IPS-20b (cell line): ENCODE measurements around the gene COX14.

Experiments used
- H3K27ac ChIP-seq: one replicate; pipeline ENCODE4 v1.5.1; 2013; ENCODE audit warnings: low read length
- H3K27me3 ChIP-seq: 2 replicates; pipeline ENCODE4 v1.6.1; 2013; ENCODE audit warnings: mild to moderate bottlenecking, low read length, inconsistent platforms; ENCODE audit not compliant: insufficient read depth
- H3K36me3 ChIP-seq: 2 replicates; pipeline ENCODE4 v1.6.1; 2013; ENCODE audit warnings: low read depth, mild to moderate bottlenecking, inconsistent platforms, low read length, moderate library complexity; ENCODE audit not compliant: insufficient read depth
- H3K4me1 ChIP-seq: 2 replicates; pipeline ENCODE4 v1.6.1; 2013; ENCODE audit warnings: mild to moderate bottlenecking, control low read depth, inconsistent platforms, low read length, moderate library complexity; ENCODE audit not compliant: insufficient read depth
- H3K4me3 ChIP-seq: 2 replicates; pipeline ENCODE4 v1.5.1; 2013; ENCODE audit warnings: mild to moderate bottlenecking, low read length, inconsistent platforms
- H3K9ac ChIP-seq: 2 replicates; pipeline ENCODE4 v1.6.1; 2013; ENCODE audit warnings: low read depth, mild to moderate bottlenecking, inconsistent platforms, low read length, moderate library complexity
- H3K9me3 ChIP-seq: 2 replicates; pipeline ENCODE4 v1.6.1; 2013; ENCODE audit warnings: mild to moderate bottlenecking, low read depth, low read length, inconsistent platforms; ENCODE audit not compliant: insufficient read depth

COX14 gene

GRCh38 chr12:50111693-50112455 is at the start of gene COX14:
Gene COX14, plus strand, starts transcription at chr12:50112236. Its CDS starts 7,808 bp downstream, at chr12:50120044.
- no peaks in the 10 kb centered on the region for H3K36me3 ChIP-seq
- no peaks in the 10 kb centered on the region for H3K27me3 ChIP-seq
- no peaks in the 10 kb centered on the region for H3K9me3 ChIP-seq
- H3K9ac ChIP-seq = peak within 1 kb of the TSS; percentile 90
- H3K4me3 ChIP-seq = peak within 1 kb of the TSS; percentile 100
- H3K27ac ChIP-seq = no peak within 1 kb of the TSS
- H3K4me1 ChIP-seq = peaks cover 11% of the 10 kb centered on the region; the same call in 1 of the 2 replicates

DNA sequence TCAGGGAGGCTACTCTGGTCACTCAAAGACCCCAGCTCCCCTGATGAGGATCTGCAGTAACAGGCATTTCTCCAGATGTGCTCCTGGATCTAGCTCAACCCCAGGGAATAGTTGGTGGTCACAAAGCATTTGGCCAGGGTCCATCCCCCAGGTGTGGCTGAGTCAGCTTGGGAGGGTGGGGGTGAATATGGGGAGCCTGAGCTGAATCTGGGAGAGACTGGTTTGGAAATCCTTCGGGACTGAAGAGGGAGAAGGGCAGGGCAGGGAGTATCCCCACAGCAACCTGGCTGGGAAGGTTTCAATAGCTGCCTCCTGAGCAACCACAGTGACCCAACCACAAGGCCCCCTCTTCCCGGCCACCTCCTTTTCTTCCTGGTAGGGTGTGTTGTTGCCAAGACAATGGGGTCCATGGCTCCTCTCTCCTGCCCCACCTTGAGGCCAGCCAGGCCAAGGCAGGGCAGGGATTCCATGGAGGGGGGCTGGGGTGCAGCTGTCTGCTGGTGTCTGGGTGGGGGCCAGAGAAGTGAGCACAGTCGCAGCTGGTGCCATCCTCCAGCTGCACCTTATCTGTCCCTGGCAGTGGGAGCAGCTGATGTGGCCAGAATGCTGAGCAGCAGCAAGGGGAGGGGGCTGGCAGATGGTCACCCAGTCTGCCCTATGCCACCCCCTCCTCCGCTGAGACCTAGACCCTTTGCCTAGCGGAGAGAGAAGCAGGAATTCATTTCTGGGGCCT is 49.1 kb upstream of the COX14 start:
- Histone ChIP-seq H3K36me3 (no peaks in the 10 kb centered on the region), H3K9me3 (no peaks in the 10 kb centered on the region), H3K4me3 (no peak overlapping the region), H3K27ac (no peak overlapping the region), H3K27me3 (peaks cover 51% of the 10 kb centered on the region), H3K4me1 (no peaks in the 10 kb centered on the region), H3K9ac (no peak overlapping the region)

DNA sequence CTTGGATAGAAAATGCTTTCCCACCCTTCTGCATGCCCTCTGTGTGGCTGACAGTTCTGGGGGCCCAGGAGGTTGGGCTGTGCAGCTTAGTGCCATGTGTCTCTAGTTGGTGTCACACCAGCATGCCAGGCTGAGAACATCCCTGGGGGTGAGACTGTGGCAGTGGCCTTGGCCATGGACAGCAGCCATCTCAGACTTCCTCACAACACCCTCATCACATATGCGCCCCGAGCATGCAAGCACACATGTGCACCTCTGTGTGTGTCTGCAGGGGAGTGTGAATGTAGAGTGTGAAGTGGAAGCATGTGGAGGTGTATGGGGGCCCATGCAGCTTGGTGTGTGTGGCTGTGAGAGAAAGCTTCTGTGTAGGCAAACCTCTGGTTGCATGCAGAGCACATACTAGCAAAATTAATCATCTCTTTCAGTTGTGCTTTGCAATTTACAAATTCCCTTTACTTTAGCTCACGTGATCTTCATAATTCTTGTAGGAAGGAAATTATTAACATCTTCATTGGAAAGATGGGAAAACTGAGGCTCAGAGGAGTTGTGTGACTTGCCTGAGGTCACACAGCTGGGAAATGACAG is 46.2 kb upstream of the COX14 start:
- Histone ChIP-seq H3K27ac (no peak overlapping the region), H3K36me3 (no peaks in the 10 kb centered on the region), H3K27me3 (peaks cover 22% of the 10 kb centered on the region; the same call in 1 of the 2 replicates), H3K9me3 (no peaks in the 10 kb centered on the region), H3K9ac (0 out of 2 replicates have a peak overlapping the region, but pooled peaks have one; percentile 9), H3K4me1 (no peaks in the 10 kb centered on the region), H3K4me3 (no peak overlapping the region)

DNA sequence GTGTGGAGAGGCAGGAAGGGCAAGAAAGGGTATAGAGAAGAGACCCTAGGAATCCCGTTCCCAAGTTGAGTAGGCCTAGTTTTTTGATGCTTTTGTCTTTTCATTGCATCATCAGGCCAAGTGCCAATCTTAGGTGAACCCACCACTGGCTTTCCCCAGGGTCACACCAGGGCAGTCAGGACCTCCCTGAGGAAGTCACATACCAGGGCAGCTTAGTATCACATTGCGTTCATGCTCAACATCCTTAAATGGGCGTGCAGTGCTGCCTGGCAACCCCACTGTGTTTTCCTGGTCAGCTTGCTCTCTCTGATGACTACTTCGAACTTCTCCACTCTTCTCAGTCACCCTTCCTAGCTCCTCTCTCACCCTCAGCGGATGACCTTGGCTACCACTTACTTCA is 45.6 kb upstream of the COX14 start:
- H3K27ac ChIP-seq = no peak overlapping the region
- no peaks in the 10 kb centered on the region for H3K4me1 ChIP-seq
- H3K9me3 ChIP-seq = no peaks in the 10 kb centered on the region
- no peak overlapping the region for H3K4me3 ChIP-seq
- H3K9ac ChIP-seq = 0 out of 2 replicates have a peak overlapping the region, but pooled peaks have one; percentile 9
- H3K36me3 ChIP-seq = no peaks in the 10 kb centered on the region
- H3K27me3 ChIP-seq = peaks cover 16% of the 10 kb centered on the region; the same call in 1 of the 2 replicates

DNA sequence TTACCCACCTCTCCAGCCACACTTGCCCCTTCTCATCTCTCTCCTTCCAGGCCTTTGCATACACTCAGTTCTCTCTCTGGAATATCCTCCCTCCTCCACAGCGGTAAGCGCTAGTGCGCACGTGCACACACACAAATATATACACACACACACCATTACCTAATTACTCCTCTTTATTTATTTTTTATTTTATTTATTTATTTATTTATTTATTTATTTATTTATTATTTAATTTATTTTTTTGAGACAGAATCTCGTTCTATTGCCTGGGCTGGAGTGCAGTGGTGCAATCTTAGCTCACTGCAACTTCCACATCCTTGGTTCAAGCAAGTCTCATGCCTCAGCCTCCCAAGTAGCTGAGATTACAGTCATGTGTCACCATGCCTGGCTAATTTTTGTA is 43.0 kb upstream of the COX14 start:
- Histone ChIP-seq H3K9me3 (no peaks in the 10 kb centered on the region), H3K27ac (no peak overlapping the region), H3K27me3 (peaks cover 3% of the 10 kb centered on the region; the same call in 1 of the 2 replicates), H3K9ac (no peak overlapping the region), H3K4me1 (no peaks in the 10 kb centered on the region), H3K36me3 (no peaks in the 10 kb centered on the region), H3K4me3 (no peak overlapping the region)

DNA sequence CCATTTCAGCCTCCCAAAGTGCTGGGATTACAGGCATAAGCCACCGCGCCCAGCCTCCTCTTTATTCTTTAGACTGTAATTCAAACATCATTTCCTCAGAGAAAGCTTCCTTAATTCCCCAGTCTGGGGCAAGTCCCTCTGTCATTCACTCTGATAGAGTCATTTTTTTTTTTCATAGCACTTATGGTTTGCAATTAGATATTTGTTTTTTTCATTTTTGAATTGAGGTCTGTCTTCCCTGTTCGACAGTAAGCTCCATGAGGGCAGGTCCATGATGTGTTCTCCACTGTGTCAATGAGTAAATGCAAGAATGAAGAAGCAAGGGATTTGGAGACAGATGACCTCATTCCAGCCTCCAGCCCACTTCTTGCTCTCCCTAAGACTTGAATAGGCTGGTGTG is 42.5 kb upstream of the COX14 start:
- Histone ChIP-seq H3K36me3 (no peaks in the 10 kb centered on the region), H3K27ac (no peak overlapping the region)

DNA sequence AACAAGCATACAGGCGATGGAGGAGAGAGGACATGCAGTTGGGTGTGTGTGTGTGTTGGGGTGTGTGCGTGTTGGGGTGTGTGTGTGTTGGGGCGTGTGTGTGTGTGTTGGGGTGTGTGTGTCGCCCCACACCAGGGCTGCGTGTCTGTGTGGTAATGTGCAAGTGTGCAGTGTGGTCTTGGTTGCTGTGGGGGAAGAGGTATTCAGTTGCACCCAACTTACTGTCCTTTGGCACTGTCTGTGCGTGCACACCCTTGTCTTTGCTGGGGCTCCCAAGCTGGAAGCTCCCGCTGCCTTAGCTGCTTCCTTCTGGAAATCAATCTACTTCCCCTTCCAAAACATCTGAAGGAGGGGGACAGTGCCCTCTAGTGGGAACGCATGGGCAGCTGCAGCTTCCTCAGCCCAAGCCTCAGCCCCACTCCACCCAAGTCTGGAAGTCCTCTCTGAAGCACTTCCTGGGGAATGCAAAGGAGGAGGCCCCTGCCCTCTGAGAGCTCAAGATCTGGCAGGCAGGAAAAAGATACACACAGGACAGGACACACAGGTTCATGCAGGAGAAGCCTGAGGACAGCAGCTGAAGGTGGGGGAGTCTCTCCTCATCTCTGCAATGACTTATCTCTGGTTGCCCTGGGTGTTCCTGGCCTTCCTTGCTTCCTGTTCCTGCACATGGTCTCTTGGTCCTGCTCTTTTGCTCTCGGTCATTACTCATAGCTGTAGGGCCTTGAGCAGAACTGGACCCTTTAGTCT is 41.5 kb upstream of the COX14 start:
- Histone ChIP-seq H3K4me3 (no peak overlapping the region), H3K27ac (no peak overlapping the region), H3K9ac (no peak overlapping the region)

More for the DNA sequence above, 42.5 kb upstream of the COX14 start:
- Histone ChIP-seq H3K4me1 (no peaks in the 10 kb centered on the region), H3K27me3 (peaks cover 2% of the 10 kb centered on the region; the same call in 1 of the 2 replicates), H3K4me3 (no peak overlapping the region), H3K9ac (no peak overlapping the region), H3K9me3 (no peaks in the 10 kb centered on the region)

GRCh38 chr12:50072198-50072907 is 39.7 kb upstream of the COX14 start:
- Histone ChIP-seq H3K4me1 (no peaks in the 10 kb centered on the region), H3K4me3 (no peak overlapping the region), H3K9ac (no peak overlapping the region), H3K27me3 (no peaks in the 10 kb centered on the region; the same call in 1 of the 2 replicates), H3K27ac (no peak overlapping the region), H3K9me3 (no peaks in the 10 kb centered on the region), H3K36me3 (no peaks in the 10 kb centered on the region)

More for the DNA sequence above, 41.5 kb upstream of the COX14 start:
- Histone ChIP-seq H3K27me3 (no peaks in the 10 kb centered on the region; the same call in 1 of the 2 replicates), H3K36me3 (no peaks in the 10 kb centered on the region), H3K4me1 (no peaks in the 10 kb centered on the region), H3K9me3 (no peaks in the 10 kb centered on the region)

DNA sequence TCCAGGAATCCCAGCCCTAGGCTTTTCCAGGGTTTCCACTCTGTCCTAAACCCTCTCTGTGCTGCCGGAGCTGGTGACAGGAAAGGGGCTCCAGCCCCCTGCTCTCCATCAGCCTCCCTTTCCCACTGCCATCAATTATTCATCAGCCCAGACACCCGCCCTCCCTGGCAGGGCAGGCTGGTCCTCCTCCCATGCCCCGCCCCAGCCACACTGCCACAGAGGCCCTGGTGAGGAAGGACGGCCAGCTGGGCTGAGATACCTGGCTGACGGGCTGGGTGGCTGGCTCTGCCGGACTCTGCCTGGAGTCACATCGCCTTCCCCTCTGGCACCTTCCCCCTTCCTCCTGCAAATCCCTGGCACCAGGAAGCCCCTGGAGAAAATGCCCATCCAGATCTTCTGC is 38.8 kb upstream of the COX14 start:
- Histone ChIP-seq H3K9me3 (no peaks in the 10 kb centered on the region), H3K9ac (no peak overlapping the region), H3K27ac (no peak overlapping the region), H3K36me3 (no peaks in the 10 kb centered on the region), H3K27me3 (no peaks in the 10 kb centered on the region; the same call in 1 of the 2 replicates), H3K4me1 (no peaks in the 10 kb centered on the region), H3K4me3 (no peak overlapping the region)

GRCh38 chr12:50073712-50074111 is 38.3 kb upstream of the COX14 start:
- no peaks in the 10 kb centered on the region for H3K36me3 ChIP-seq
- no peaks in the 10 kb centered on the region; the same call in 1 of the 2 replicates for H3K27me3 ChIP-seq
- H3K9me3 ChIP-seq = no peaks in the 10 kb centered on the region
- H3K9ac ChIP-seq = no peak overlapping the region
- H3K4me1 ChIP-seq = no peaks in the 10 kb centered on the region
- no peak overlapping the region for H3K4me3 ChIP-seq
- no peak overlapping the region for H3K27ac ChIP-seq
